Renal cortical epithelial cell (primary cell): ENCODE results near the gene FCN1. TPM values are rescaled to one million over a fixed set of nuclear protein-coding genes. Genes with fewer than 3 reads are reported as not detected.
"Not testable (repeated sequence)": the region's sequence is repeated elsewhere in the genome, so short reads cannot be mapped to it uniquely, and the experiment has no call there.

ENCODE experiments used
- DNase-seq: peaks from one replicate; pipeline ENCODE4 v3.0.0-alpha.2; 2011; ENCODE audit warnings: low read depth
- total RNA-seq: library from RNA; depleted of rRNA; stranded (reverse); fragments of >200 nt; gene quantifications from 2 replicates; pipeline ENCODE4 v1.2.3, GENCODE V29; 2014

Gene FCN1
- total RNA-seq, 1 donor from 2014 or later = not detected

DNA sequence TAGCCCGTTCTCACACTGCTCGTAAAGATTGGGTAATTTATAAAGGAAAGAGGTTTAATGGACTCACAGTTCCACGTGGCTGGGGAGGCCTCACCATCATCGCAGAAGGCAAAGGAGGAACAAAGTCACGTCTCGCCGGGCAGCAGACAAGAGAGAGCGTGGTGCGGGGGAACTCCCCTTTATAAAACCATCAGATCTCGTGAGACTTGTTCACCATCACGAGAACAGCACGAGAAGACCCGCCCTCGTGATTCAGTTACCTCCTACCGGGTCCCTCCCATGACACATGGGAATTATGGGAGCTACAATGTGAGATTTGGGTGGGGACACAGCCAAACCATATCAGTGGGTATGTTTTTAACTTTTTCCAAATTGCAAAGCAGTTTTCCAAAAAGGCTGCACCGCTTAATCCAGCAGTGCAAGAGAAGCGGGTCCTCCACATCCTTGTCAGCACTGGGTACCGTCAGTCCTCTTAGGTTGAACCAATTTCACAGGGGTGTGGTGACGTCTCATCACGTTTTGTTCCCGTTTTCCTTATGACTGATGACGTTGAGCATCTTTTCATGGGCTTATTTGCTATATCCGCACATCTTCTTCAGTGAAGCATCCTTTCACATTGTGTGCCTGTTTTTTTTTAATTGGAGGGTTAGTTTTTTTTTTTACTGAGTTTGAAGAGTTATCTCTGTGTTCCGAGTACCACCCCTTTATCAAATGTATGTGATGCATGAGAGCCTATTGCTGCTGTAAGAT lies 45.1 kb downstream of the FCN1 start:
- DNase-seq = no peak

DNA sequence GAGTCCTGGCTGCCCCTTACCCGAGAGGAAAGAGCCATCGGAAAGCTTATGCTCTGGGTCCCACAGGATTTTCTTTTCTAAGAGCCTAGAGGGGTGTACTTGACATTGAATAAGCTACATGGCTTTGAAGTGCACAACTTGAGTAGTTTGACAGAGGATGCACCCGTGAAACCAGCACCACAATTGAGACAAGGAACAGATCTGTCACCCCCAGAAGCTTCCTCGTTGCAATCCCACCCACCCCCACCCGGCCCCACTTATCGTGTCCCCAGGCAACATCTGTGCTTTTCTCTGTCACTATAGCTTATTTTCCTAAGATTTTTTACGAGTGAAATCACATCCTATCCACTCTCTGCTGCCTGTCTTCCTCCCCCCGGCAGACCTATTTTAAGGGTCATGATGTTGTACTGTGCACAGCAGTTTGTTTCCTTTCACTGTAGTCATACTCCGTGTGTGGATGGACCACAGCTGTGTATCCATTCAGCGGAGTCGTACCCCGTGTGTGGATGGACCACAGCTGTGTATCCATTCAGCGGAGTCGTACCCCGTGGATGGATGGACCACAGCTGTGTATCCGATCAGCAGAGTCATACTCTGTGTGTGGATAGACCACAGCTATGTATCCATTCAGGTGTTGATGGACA lies 45.9 kb downstream of the FCN1 start:
- no peak for DNase-seq

DNA sequence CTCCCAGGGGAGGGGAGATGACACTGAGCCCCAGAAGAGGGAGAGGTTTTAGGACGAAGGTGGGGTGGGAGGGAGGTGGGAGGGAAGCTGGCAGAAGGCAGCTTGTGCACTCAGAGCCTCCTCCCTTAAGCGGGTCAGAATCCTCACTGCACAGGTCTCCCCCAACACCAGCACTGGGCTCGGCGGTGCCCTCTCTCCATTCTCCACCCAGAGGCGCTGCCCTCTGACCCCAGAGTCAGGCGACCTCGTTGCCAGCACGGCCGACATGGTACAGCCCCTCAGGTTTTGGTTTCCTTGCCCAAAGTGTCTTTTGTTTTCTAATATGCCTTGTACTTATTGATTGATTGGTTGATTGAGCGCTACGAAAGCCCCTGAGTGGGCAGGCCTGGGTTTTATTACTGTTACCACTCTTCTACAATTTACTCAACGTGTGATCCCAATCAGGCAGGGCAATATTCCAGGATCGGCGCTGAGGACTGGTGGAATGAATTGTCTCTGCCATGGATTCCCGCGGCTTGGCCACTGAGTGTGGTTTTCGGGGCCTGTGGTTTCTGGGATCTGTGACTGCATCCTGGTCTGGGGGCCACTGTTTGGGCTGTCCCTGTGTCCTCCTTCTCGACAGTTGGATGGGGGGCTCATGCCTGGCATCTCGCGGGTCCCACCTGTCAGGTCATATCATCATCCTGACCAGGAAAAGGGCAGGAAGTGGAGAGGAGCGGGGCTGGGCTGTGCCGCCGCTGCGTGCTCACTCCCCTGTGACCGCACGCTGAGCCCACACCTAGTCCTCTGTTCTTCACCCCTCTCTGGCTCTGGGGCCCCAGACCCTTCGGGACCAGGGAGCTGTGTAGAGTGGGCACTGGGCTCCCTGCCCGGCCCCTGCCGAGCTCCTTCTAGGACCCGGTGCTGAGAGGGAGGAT lies 46.7 kb downstream of the FCN1 start:
- no peak for DNase-seq

DNA sequence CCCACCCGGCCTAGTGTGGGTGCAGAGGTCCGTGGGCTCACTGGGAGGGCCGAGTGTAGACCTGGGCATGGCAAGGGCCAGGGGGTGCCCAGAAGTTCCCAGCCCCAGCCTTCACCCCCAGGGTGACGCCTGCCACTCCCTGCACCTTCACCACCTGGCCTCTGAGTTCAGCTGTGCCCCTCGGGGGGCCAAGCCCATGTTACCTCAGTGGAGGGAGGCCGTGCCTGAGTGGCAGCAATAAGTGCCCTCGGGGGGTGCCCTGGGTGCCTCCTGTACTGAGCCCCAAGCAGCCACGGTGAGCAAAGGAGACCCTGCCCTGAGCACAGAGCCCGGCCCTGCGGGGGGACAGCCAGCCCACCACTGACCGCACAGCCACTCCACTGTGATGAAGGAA lies 47.4 kb downstream of the FCN1 start:
- DNase-seq = no peak

DNA sequence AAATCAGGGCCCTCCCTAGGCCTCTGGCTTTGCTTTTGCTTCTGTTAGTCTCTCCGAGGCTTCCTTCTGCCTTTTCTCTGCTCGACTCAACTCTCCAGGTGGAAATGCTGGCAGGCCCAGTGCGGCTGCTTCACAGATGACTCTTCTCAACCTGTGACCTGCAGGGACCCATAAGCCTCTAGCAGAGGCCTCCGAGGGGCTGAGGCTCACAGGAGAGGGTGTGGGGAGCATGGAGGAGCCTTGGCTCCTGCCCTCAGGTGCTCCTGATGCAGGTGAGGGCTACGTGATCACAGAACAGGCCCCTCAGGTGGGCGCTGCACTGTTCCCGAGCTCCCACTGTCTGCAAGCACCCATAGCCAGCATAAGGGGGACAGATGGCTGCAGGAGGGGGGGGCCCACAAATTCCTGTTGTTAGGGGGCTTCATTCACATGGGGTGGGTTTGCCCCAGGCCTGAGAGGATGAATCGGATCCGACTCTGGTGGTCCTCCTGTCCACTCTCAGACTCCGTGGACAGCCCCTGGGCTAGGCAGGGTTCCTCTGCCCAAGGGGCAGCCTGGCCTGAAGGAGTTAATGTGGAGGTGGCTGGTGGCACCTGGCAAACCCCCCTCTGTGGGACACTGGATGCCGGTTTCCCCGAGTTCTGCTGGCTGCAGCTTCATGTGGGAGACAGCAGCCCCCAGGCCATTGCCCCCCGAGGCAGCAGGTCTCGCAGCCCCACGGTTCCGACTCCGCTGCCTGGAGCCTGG lies 48.0 kb downstream of the FCN1 start:
- DNase-seq = no peak

DNA sequence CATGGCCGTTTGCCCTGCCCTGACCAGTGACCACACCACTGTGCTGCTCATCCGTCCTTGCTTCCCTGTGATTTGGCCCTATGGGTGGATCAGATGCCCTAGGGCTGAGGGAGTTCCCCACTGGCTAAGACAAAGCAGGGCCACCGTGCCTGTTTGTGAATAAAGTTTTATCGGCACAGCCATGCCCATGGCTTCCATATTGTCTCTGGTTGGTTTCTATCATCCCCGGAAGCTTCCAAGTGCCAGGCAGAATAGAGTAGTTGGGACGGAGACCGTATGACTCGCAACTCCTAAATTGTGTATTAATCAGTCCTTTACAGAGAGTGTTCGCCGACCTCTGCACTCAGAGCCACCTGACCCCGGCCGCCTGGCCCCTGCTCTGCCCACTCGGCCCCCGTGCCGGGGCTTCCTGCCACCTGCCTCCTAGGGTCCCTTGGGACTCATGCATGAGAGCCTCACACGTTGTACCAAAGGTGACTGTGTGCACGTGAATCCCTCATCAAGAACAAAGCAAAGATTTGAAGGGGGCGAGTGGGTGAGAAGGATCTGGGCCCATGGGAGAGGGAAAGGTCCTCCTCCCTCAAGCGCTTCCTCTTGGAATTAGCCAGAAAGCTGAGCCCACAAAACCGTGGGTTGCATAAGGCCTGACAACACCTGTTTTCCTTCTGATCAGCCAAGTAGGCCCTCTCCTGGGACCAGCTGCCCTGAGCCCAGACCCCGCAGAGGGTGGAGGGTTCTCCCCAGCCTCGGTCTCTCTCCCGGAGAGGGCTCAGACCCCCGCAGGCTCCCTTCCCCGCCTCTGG lies 48.8 kb downstream of the FCN1 start:
- no peak for DNase-seq

DNA sequence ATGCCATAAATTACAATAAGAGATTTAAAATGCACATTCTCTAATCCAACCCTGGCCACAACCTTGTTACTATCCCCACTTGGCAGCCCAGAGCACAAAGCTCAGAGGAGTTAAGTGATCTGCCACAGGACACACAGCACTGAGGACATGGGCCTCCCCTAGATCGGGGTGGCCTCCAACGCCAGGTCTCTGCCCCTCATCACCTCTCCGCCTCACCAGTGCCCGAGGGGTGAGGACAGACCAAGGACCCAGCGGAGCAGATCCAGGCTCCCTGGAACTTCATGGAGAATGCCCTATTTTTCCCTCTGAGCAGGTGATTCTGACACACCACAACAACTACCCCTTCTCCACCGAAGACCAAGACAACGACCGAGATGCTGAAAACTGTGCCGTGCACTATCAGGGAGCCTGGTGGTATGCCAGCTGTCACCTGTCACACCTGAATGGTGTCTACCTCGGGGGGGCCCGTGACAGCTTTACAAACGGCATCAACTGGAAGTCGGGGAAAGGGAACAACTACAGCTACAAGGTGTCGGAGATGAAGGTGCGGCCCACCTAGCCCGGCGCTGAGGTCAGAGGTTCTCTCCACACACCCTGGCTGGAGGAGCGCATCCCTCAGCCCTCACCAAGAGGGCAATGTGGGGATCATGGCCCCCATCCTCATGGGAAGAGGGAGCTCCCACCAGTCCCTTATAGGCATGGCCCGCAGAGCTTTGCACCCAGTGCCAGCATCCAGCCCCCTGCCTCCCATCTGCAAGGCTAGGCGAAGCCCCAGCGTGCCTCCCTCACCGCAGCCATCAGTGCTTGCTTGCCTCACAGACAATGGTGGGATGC lies 49.6 kb downstream of the FCN1 start:
- no peak for DNase-seq

DNA sequence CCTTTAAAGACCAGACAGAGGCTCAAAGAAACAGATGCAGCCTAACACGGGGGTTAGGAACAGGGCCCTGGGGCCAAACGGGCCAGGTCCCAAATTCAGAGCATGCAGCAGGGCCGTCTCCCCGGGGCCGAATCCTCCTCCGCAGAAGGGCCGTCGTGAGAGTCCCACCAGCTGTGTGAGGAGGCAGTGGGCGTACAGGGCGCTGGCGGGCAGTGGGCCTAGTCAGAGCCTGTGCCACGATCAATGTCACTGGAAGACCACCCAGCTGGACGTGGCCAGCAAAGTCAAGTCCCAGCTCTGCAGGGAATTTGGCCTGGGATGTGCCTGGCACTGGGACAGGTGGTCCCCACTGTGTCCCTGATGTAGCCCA lies 52.9 kb downstream of the FCN1 start:
- DNase-seq = no peak

DNA sequence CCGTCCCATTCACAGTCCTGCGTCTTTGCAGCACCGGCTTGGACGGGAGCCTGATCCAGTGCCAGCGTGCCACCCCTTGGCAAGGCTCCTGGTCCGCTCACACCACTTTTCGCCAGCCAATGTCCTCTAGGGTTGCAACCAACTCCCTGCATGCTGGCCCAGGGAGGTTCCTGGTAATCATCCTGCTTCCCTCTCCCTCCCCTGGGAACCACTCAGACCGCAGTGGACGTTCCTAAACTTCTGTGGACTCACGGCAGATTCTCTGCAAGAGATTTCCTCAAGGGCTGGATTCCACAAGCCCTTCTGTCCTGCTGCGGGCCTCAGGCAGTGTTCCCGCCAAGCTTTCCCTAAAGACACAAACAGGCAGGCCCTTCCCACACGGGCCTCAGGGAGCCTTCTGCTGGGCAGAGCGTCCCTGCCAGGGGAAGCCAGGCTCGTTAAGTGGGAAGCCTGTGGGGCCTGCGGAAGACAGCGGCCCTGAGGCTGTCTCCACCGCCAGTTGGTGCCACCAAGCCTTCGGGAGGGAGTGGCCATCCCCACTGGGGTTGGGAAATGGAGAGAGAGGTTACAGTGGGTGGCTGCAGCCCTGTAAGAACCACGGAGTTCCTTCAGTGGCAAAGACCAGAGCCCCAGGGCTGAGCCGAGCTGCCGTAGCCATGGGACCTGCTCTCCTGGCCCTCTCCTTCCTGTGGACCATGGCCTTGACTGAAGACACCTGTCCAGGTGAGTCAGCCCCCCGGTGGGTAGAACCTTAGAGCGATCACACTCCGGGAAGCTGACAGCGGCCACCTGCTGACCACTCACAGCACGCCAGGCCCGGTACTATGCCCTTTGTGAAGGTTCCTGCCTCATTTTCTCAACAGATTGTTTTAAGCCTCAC lies 53.5 kb downstream of the FCN1 start:
- no peak for DNase-seq

DNA sequence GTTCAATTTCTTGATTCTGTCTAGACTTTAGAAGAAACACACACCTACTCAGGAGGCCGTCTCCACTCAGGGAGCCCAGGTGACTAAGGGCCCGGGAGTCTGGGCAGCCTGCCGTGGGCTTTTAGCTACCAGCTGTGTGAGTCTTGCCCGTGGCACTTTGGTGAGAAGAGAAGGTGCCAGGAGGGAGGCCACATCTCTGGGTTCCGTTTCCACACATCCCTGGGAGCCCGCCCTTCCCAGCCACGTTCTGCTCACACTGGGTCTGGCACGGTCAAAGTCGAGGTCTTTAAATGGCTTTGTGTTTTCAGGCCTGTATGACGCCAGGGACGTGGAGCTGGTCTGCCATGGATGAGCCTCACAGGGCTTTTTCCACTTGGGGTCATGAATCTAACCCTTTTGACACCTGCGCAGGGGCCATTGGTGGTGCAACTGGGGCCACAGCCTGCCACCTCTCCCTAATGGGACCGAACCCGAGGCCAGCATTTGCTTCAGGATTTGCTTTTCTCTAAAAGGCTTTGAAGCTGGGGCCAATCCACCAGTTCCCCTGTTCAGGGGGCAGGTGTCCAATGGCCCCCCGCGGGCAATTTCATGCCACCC lies 54.3 kb downstream of the FCN1 start:
- no peak for DNase-seq

DNA sequence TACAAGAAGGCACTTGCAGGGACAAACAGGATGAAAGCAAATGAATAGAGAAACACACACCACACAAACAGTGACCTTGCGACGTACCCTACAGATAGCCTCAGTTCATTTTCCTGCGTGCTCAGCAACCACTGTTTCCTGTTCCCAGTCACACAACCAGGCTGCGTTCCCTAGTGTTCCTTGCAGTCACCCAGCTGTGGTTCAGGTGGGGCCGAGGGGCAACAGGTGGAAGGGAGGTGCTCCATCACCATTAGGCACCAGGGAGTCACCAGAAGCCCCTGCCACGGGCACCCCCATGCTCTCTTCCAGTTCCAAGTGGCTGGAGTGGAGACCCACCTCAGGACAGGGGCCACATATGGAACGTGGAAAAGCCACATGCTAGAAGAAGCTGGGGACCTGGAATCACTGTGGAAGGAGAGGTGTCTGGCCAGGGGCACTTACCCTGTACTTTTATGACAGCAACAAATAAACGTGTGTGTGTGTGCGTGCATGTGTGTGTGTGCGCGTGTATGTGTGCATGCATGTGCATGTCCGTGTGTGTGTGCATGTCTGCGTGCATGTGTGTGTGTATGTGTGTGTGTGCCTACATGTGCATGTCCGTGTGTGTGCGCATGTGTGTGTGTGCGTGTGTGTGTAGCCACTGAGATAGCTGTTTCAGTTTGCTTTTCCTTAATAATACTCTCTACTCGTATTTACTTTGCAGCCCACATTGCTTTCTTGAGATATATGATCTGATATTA lies 55.9 kb downstream of the FCN1 start:
- no peak for DNase-seq

DNA sequence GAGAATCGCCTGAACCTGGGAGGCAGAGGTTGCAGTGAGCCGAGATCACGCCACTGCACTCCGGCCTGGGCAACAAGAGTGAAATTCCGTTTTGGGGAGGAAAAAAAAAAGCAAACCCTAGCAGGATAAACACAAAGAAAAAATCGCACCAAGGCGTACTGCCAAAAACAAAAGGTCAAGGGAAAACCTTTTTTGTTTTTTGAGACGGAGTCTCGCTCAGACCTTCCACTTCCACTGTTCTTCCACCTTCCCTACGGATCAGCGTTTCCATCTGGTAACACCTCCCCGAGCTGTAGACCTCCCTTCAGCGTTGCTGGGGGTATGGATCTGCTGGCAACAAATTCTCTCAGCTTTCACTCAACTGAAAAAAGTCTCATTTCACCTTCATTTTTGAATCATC lies 57.2 kb downstream of the FCN1 start:
- DNase-seq = no peak

DNA sequence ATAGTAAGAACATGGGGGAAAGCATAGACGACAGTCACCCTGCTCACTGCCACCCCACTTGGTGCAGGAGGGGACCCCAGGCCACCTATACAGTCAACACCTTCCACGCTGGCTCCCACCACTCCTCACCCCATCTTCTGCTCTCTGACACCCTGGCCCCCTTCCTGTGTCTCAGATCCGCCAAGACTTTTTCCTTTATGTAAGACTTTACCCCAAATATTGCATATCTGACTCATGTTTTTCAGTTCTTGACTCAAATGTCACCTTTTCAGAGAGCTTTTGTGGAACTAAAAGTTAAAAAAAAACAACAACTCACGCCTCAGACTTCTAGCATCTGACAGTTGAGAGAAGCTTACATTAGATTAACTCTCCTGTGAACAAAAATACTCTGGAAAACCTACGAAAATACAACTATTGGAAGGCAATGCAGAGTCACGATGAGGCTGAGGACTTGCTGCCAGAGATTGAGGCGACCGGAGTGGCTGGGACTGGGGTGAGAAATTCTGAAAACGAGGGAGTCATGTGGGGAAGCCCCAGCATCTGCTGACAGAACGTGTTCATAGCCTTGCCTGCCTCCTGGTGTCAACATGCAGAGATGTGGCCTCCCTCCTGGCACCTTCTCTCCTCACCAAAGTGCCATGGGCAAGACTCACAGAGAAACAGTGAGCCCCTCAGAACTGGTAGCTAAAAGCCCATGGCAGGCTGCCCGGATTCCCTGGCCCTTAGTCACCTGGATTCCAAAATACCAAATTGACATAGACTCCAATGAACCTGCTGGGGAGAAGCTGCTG lies 59.5 kb downstream of the FCN1 start:
- no peak for DNase-seq

DNA sequence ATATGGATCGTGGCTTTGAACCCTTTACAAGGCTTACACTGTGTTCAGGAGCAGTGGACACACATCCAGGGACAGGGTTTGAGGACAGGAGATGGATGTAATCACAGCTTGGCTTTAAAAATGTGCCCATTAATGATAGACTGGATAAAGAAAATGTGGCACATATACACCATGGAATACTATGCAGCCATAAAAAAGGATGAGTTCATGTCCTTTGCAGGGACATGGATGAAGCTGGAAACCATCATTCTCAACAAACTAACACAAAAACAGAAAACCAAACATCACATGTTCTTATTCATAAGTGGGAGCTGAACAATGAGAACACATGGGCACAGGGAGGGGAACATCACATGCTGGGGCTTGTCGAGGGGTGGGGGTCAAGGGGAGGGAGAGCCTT lies 60.3 kb downstream of the FCN1 start:
- DNase-seq = not testable (repeated sequence)

DNA sequence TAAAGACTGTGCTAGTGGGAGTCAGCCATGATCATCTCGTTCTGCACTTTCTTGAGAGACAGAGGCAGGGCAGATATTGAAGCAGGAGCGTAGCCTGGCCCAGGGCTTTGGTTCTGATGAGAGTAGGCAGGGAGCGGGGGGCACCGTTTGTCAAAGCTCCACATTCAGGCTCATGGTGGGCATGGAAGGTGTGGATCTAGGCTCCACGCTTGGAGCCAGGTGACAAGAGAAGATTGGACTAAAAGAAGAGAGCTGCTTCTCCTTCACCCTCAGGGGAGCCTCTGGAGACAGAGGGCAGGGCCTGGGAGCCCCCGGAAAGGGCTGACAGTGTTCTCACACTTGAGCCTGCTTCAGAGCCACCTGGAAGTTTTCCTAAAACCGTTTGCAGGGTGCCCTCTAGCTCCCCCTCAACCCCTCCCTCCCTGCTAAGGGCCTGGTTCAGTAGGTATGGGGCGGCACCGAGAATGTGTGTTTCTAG lies 61.8 kb downstream of the FCN1 start:
- DNase-seq = no peak
